CD4-positive, alpha-beta T cell treated with Interleukin-4 for 1 hour (primary cell): ENCODE results near the gene YIPF1.

ENCODE experiments used
- DNase-seq, 2 donors: peaks; one replicate each; pipeline ENCODE4 v3.0.0-alpha.2; 2020 to 2022

YIPF1 gene

GRCh38 chr1:53889304-53890298 is at the start of gene YIPF1:
Gene YIPF1 (minus strand): TSS chr1:53889797. CDS start chr1:53888937, 860 bp downstream.
- DNase-seq: peak; percentile 86 to 87

- no peak for DNase-seq
Observed at GRCh38 chr1:53938136-53938830, 48.7 kb upstream of the YIPF1 start.

DNA sequence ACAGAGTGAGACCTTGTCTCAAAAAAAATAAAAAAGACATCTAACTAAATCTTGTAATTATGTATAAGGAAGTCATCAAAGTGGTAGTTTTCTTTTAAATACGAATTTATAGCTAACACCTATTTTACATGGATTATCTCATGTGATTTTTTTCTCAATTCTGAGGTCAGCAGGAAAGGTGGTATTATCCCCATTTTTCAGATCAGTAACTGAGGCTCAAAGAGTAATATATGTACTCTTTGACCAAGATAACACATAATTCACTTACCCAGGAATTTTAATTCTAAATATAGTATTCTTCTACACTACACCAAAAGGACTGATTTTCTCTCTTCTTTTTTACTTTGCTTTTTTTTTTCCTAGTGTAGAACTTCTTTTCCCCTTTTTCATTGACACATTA is 46.8 kb upstream of the YIPF1 start:
- no peak for DNase-seq

DNA sequence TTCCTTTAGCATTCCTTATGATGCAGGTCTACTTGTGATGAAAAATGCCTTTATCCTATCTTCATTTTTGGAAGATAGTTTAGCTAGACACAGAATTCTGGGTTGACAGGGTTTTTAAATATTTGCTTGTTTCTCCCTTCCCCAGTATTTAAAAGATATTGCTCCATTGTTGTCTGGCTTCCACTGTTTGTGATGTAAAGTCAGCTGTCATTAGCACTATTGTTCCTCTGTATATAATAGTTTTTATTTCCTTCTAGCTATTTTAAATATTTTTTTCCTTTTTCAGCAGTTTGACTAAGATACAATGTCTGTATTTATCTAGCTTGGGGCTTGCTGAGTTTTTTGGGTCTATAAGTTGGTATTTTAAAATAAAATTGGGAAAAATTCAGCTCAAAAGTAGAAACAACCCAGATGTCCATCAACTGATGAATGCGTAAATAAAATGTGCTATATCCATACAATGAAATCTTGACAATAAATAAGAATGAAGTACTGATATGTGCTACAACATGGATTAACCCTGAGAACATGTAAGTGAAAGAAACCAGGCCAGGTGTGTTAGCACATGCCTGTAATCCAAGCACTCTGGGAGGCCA is 44.7 kb upstream of the YIPF1 start:
- DNase-seq: no peak

DNA sequence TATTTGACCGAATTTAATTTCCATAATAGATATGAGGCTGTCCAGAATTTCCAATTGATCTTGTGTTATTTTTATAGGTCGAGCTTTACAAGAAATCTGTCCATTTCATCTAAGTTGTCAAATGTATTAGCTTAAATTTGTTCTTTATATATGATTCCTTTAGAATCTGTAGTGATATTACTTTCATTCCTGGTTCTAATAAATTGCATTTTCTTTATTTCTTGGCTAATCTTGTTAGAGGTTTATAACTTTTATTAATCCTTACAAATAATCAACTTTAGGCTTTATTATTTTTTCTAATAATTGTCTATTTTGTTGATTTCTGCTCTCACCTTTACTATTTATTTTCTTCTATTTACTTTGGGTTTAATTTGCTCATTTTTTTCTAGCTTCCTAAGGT is 41.9 kb upstream of the YIPF1 start:
- no peak for DNase-seq

DNA sequence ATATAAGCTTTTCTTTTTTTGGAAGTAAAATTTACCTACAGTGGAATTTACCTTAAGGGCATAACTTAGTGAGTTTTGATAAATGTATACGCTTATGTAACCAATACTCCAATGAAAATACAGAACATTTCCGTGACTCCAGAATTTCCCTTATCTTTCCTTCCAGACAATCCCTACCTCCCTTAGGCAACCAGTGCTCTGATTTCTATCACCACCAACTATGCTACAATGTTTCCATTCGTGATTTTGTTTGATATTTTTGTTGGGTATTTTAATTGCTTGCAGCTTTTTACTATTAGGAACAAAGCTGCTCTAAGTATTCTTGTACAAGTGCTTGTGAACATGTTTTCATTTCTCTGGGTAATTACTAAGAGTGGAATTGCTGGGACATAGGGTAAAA is 41.3 kb upstream of the YIPF1 start:
- DNase-seq: no peak

DNA sequence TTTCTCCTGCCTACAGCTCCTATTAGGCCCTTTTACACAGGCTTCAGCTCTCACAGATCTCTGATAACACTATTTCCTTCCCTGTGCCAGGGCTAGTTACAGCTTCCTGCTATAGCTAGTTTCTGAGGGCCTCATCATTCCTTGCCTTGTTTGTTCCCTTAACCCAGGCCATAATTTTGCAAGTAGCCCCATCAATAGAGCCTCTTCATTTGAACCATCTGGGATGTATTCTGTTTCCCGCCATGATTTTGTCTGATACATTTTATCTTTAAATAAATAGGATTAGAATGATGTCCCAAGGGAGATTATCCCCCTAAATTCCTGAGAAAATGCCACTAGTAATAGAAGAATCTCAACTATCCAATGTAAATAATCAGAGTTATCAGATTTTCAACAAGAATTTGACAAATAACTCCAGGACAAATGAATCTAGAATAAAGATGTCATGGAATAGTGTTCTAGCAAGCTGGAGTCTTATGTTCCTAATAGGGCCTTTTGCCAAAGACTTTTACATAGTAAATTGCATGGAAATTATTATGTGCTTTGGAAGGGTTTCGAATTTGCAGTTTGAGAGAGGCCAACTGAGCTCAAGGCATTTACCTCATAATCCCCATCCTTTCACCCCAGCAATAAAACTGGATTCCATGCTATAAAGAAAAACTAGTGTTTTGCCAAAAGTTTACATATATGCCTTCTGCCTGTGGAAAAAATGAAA is 39.8 kb upstream of the YIPF1 start:
- no peak for DNase-seq

GRCh38 chr1:53927376-53927881 is 37.8 kb upstream of the YIPF1 start:
- DNase-seq: no peak

- no peak for DNase-seq
Observed at GRCh38 chr1:53919675-53920066, 30.1 kb upstream of the YIPF1 start.

GRCh38 chr1:53918343-53918742 is 28.7 kb upstream of the YIPF1 start:
- no peak for DNase-seq

DNA sequence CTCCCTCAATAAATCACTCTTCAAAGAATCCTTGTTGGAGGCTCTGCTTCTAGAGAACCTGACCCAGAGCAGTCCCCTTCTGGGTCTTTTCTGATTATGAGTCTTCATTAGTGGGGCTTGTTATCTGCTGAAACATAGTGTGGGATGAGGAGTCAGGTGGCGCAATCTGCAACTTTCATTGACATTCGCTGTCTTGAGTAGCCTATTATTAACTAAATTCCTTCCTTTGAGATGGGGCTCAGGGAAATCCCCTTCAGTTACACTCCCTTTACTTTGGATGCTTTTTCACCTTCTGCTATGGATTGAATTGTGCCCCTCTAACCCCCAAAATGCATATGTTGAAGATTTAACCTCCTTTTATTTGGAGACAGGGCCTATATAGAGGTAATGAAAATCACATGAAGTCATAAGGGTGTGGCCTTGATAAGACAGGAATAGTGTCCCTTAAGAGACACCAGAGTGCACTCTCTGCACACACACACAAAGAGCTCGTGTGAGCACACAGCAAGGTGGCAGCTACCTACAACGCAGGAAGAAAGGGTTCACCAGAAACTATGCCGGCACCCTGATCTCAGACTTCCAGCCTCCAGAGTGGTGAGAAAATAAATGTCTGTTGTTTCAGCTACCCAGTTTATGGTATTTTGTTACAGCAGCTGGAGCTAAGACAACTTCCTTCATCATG is 23.9 kb upstream of the YIPF1 start:
- DNase-seq: no peak

GRCh38 chr1:53911442-53911841 is 21.8 kb upstream of the YIPF1 start:
- no peak for DNase-seq

DNA sequence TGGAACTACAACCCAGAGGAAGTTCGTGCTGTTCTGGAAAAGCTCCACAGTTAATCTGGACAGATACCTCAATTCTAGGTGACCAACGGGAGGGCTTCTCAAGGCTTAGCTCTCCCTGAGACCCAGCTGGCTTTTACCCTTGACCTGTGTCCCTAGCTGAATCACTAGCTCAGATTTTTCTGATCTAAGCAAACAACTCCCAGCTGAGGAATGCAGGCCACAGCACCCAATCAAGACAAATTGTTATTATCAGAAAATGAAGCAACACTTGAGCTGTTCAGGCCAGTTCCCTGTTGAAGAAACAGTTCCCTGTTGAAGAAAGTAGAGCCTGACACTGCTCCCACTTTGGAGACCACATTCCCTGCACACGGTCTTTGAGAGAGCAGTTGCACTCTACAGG is 20.3 kb upstream of the YIPF1 start:
- no peak for DNase-seq

DNA sequence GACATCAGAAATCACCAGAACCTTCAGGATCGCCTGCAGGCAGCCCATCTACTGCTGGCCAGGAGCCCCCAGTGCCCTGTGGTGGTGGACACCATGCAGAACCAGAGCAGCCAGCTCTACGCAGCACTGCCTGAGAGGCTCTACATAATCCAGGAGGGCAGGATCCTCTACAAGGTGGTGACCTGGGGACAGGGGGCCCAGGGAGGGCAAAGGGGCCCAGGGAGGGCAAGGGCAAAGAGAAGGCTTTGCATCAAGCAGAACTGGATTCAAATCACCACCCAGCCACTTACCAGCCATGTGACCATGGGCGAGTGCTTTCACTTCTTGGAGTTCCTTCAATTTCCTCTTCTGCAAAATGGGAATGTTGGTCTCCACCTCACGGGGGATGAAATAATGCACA is 16.5 kb upstream of the YIPF1 start:
- no peak for DNase-seq

- no peak for DNase-seq
Observed at GRCh38 chr1:53905509-53905908, 15.9 kb upstream of the YIPF1 start.

- no peak for DNase-seq
Observed at GRCh38 chr1:53902235-53903138, 12.9 kb upstream of the YIPF1 start.

DNA sequence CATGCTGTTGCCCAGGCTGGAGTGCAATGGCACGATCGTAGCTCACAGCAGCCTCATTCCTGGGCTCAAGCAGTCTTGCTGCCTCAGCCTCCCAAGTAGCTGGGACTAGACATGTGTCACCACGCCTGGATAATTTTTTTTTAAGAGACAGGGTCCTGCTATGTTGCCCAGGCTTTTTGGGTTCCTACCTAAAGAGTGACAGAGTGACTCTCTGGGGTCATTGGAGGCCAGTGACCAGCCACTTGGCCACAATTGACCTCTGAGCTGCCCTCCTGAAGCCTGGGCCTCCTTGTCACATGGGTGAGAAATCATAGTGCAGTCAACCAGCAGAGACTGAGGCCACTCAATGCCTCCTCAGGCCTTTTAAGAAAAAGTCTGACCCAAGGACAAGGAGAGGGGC is 10.1 kb upstream of the YIPF1 start:
- no peak for DNase-seq

DNA sequence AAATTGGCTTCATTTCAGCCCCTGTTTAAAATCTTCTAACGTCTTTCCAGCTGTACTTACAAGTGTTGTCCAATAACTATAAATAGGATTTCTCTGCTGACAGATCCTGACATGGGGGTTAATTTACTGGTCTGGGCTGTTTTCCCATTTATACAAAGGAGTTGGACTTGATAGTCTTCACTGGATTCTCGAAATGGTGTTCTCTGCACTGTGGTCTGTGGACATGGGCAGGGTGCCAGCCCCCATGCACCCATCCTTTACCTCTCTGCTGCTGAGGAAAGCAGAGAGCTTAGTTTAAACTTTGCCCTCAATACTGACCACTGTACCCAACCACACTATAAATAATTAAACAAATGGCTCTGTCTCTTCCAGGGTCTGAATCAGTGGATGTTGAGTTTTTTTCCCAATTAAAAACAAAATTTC is 9.6 kb upstream of the YIPF1 start:
- DNase-seq: no peak

DNA sequence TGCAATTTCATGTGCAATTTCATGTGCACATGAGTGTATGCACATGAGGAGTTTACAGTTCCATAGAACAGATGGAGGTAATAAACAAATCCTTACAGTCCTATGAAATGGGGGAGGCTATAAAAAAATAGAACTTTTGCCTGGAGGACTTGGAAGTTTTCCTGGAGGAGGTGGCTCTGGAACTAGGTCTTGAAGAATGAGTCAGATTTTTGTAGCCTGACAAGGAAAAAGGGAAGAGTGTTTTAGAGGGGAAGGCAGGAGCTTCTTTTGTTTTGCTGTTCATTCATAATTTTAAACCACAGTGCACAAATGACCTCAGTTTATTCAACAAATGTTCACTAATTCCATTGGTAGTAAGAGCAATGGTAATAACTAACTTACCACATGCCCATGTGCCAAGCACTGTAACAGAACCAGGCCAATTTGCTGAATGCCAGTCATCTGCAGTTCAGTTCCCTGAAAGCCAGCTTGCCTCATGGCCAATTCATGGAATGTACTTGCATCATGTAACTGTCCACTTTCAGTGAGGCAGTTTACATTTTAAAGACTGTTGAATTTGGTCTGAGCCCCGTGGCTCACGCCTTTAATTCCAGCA is 7.1 kb upstream of the YIPF1 start:
- DNase-seq: no peak

- DNase-seq: no peak
Observed at GRCh38 chr1:53895421-53895820, 5.8 kb upstream of the YIPF1 start.

GRCh38 chr1:53894644-53895043 is 5.0 kb upstream of the YIPF1 start:
- no peak for DNase-seq
